Endothelial cell (in vitro differentiated cells): ENCODE data around the gene GPR65. TPM values are rescaled to one million over a fixed set of nuclear protein-coding genes. Genes with fewer than 3 reads are reported as not detected.

Experiments used
- DNase-seq: peaks from one replicate; pipeline ENCODE4 v3.0.0; 2021; ENCODE audit warnings: low spot score
- H3K27ac Mint-ChIP-seq: one replicate; pipeline ENCODE4 v1.8.0; 2021; ENCODE audit warnings: mixed read lengths, inconsistent platforms; ENCODE audit not compliant: unreplicated experiment
- H3K27me3 Mint-ChIP-seq: one replicate; pipeline ENCODE4 v1.8.0; 2021; ENCODE audit warnings: mild to moderate bottlenecking, moderate library complexity, mixed read lengths, inconsistent platforms; ENCODE audit not compliant: unreplicated experiment
- H3K36me3 Mint-ChIP-seq: one replicate; pipeline ENCODE4 v1.8.0; 2021; ENCODE audit warnings: mild to moderate bottlenecking, low read depth, mixed read lengths, inconsistent platforms; ENCODE audit not compliant: unreplicated experiment
- H3K4me1 Mint-ChIP-seq: one replicate; pipeline ENCODE4 v1.8.0; 2021; ENCODE audit warnings: mild to moderate bottlenecking, mixed read lengths, inconsistent platforms; ENCODE audit not compliant: unreplicated experiment
- H3K4me3 Mint-ChIP-seq: one replicate; pipeline ENCODE4 v1.8.0; 2021; ENCODE audit warnings: mild to moderate bottlenecking, mixed read lengths, inconsistent platforms; ENCODE audit not compliant: unreplicated experiment
- H3K9me3 Mint-ChIP-seq: one replicate; pipeline ENCODE4 v1.8.0; 2021; ENCODE audit warnings: mixed read lengths, inconsistent platforms; ENCODE audit not compliant: unreplicated experiment
- long read RNA-seq: library from polyadenylated mRNA; unstranded; transcript quantifications from one replicate; pipeline ENCODE4 v2.0.0, GENCODE V29; 2020; ENCODE audit not compliant: unreplicated experiment
- total RNA-seq: library from RNA; stranded (reverse); fragmentation: NEBNext Ultra II Directional; extraction: Animal tissue kit (Norgen Biotek cat#: 25700); gene quantifications from one replicate; pipeline ENCODE4 v1.2.1, GENCODE V29; 2021; ENCODE audit not compliant: unreplicated experiment
- TF ChIP-seq, protein P1 (sequence below): fragments of 200-600 bp; sonication (generic); IDR thresholded peaks from one replicate; pipeline ENCODE4 v1.5.0; 2021; ENCODE audit warnings: antibody characterized with exemption; ENCODE audit not compliant: unreplicated experiment

The GPR65 gene, protein sequence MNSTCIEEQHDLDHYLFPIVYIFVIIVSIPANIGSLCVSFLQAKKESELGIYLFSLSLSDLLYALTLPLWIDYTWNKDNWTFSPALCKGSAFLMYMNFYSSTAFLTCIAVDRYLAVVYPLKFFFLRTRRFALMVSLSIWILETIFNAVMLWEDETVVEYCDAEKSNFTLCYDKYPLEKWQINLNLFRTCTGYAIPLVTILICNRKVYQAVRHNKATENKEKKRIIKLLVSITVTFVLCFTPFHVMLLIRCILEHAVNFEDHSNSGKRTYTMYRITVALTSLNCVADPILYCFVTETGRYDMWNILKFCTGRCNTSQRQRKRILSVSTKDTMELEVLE
- 0.64 TPM for total RNA-seq
- long read RNA-seq, partial matches to known transcripts, result 0 of 1 reads
- long read RNA-seq, other reads (novel, unspliced or antisense), result 1 of 1 reads

DNA sequence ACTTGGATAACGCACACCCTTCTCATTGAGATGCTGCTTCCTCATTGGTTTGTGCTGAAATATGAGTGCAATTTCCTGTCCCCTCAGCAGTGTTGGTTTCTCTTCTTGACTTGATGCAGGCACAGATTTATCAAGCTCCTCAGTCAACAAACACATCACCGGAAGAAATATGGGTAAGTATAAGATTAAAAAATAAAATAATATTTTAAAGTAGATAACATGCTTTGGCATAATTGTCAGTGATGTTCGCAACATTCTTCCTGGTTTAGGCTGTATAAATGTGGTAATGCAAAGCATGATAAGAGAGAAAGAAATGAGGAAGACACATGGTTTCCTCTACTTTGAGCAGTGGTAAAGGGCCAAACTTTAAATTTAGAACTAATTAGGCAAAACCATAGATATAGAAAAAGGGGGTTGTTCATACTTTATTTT, at the start of gene GPR65:
Gene GPR65 (plus strand): TSS at position 86 of the 432 bp plus-strand sequence. CDS start 5,713 bp downstream, outside the sequence.
- Mint-ChIP-seq H3K27ac (no peak within 1 kb of the TSS), H3K4me1 (peaks cover 14% of the 10 kb centered on the region), H3K36me3 (no peaks in the 10 kb centered on the region), H3K4me3 (no peak within 1 kb of the TSS), H3K9me3 (no peaks in the 10 kb centered on the region), H3K27me3 (no peaks in the 10 kb centered on the region)
- TF ChIP-seq, protein P1, sequence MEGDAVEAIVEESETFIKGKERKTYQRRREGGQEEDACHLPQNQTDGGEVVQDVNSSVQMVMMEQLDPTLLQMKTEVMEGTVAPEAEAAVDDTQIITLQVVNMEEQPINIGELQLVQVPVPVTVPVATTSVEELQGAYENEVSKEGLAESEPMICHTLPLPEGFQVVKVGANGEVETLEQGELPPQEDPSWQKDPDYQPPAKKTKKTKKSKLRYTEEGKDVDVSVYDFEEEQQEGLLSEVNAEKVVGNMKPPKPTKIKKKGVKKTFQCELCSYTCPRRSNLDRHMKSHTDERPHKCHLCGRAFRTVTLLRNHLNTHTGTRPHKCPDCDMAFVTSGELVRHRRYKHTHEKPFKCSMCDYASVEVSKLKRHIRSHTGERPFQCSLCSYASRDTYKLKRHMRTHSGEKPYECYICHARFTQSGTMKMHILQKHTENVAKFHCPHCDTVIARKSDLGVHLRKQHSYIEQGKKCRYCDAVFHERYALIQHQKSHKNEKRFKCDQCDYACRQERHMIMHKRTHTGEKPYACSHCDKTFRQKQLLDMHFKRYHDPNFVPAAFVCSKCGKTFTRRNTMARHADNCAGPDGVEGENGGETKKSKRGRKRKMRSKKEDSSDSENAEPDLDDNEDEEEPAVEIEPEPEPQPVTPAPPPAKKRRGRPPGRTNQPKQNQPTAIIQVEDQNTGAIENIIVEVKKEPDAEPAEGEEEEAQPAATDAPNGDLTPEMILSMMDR, result no peak
- DNase-seq, result no peak

DNA sequence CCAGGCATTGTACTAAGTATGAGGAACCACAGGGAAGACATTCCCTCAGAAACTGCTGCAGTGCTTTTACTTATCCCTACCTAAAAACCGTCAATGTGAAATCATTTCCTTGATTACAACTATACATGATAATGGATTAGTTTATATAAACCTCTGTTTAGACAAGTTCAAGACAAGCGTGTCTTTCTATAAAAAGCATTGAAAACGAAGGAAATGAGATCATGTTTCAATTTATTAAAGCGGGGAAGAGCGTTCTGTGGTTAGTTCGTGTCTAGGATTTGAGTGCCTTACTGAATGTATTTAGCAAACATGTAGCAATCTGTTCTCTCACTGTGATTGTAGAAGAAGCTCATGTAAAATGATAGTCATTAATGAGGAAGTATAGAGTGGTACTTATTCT, 49.4 kb upstream of the GPR65 start:
- peaks cover 6% of the 10 kb centered on the region for H3K36me3 Mint-ChIP-seq
- H3K4me1 Mint-ChIP-seq, result peaks cover 9% of the 10 kb centered on the region
- no peak for DNase-seq
- H3K27ac Mint-ChIP-seq, result no peak overlapping the region
- peaks cover 2% of the 10 kb centered on the region for H3K27me3 Mint-ChIP-seq
- TF ChIP-seq, protein P1, result no peak
- no peaks in the 10 kb centered on the region for H3K9me3 Mint-ChIP-seq
- no peak overlapping the region for H3K4me3 Mint-ChIP-seq

DNA sequence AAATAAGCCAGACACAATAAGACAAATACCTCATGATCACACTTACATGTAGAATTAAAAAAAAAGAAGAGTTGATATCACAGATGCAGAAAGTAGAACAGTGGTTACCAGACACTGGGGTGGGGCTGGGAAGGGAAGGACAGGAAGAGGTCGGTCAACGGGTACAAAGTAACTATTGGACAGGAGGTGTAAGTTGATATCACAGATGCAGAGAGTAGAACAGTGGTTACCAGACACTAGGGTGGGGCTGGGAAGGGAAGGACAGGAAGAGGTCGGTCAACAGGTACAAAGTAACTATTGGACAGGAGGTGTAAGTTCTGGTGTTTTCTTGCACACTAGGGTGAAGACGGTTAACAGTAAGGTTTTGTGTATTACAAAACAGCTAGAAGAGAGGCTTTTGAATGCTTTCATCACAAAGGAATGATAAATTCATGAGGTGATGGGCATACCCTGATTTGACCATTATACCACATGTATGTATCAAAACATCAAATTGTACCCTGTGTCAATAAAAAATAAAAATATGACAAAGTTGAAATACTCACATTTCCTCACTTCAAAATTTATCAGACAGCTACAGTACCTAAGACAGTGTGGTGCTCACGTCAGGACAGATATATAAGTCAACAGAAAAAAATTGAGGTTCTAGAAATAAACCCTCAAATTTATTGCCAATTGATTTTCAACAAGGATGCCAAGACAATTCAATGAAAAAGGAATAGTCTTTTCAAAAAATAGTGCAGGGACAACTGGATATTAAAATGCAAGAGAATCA, 44.7 kb upstream of the GPR65 start:
- H3K9me3 Mint-ChIP-seq, result no peaks in the 10 kb centered on the region
- no peak for DNase-seq
- H3K27me3 Mint-ChIP-seq, result peaks cover 3% of the 10 kb centered on the region
- H3K4me1 Mint-ChIP-seq, result peaks cover 3% of the 10 kb centered on the region
- TF ChIP-seq, protein P1, result no peak
- H3K27ac Mint-ChIP-seq, result no peak overlapping the region
- H3K36me3 Mint-ChIP-seq, result peaks cover 24% of the 10 kb centered on the region
- peak overlapping the region; percentile 13 for H3K4me3 Mint-ChIP-seq

DNA sequence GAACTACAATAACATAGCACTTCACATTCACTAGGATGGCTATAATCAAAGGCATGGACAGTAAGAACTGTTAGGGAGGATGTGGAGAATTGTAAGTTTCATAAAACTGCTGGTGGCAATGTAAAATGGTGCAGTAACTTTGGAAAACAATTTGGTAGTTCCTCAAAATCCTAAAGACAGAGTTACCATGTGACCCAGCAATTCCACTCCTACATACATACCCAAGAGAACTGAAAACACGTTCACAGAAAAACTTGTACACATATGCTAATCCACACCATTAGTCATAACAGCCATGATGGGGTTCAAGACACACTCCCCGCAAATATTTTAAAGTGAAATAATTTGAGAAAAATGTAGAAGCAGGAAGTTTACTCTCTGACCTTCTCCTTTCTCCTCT, 43.7 kb upstream of the GPR65 start:
- Mint-ChIP-seq H3K9me3 (no peaks in the 10 kb centered on the region), H3K4me1 (no peaks in the 10 kb centered on the region), H3K27ac (no peak overlapping the region), H3K36me3 (peaks cover 24% of the 10 kb centered on the region), H3K27me3 (peaks cover 3% of the 10 kb centered on the region), H3K4me3 (peak overlapping the region; percentile 32)
- TF ChIP-seq, protein P1, result no peak
- no peak for DNase-seq
